Hepatocyte (in vitro differentiated cells): ENCODE measurements around the gene LMTK2. TPM values are rescaled to one million over a fixed set of nuclear protein-coding genes. Genes with fewer than 3 reads are reported as not detected.

Experiments used
- DNase-seq: peaks from one replicate; pipeline ENCODE4 v3.0.0-alpha.2; 2016; ENCODE audit warnings: low spot score
- H2AFZ ChIP-seq: fragments of 200-600 bp; sonication (generic); 2 replicates; pipeline ENCODE4 v1.6.0; 2016; ENCODE audit warnings: antibody characterized with exemption, mild to moderate bottlenecking
- H3K27ac ChIP-seq: fragments of 200-600 bp; sonication (generic); 2 replicates; pipeline ENCODE4 v1.5.1; 2016; ENCODE audit warnings: mild to moderate bottlenecking
- H3K27me3 ChIP-seq: fragments of 200-600 bp; sonication (generic); 2 replicates; pipeline ENCODE4 v1.6.1; 2016
- H3K36me3 ChIP-seq: fragments of 200-600 bp; sonication (generic); replicated peaks from 2 replicates; pipeline ENCODE4 v1.5.1; 2016; ENCODE audit warnings: low read depth; ENCODE audit not compliant: insufficient read depth
- H3K4me1 ChIP-seq: fragments of 200-600 bp; sonication (generic); 2 replicates; pipeline ENCODE4 v1.5.1; 2016; ENCODE audit warnings: mild to moderate bottlenecking, moderate library complexity; ENCODE audit not compliant: insufficient read depth
- H3K4me2 ChIP-seq: fragments of 200-600 bp; sonication (generic); 2 replicates; pipeline ENCODE4 v1.6.0; 2016
- H3K4me3 ChIP-seq: fragments of 200-600 bp; sonication (generic); 2 replicates; pipeline ENCODE4 v1.5.1; 2016; ENCODE audit warnings: mild to moderate bottlenecking
- H3K79me2 ChIP-seq: fragments of 200-600 bp; sonication (generic); 2 replicates; pipeline ENCODE4 v1.6.0; 2017; ENCODE audit warnings: mild to moderate bottlenecking
- H3K9me2 ChIP-seq: fragments of 200-600 bp; sonication (generic); replicated peaks from 2 replicates; pipeline ENCODE4 v1.6.0; 2017; ENCODE audit warnings: mild to moderate bottlenecking; ENCODE audit not compliant: insufficient read depth
- H3K9me3 ChIP-seq: fragments of 200-600 bp; sonication (generic); 2 replicates; pipeline ENCODE4 v1.5.1; 2016; ENCODE audit warnings: low read depth, mild to moderate bottlenecking
- H4K20me1 ChIP-seq: fragments of 200-600 bp; sonication (generic); 2 replicates; pipeline ENCODE4 v1.6.0; 2016; ENCODE audit warnings: mild to moderate bottlenecking; ENCODE audit not compliant: insufficient read depth, poor library complexity, severe bottlenecking
- EZH2 ChIP-seq: fragments of 200-600 bp; sonication (generic); IDR thresholded peaks from 2 replicates; pipeline ENCODE4 v1.6.1; 2016; ENCODE audit warnings: antibody characterized with exemption, mild to moderate bottlenecking, borderline replicate concordance
- EZH2phosphoT487 ChIP-seq: fragments of 200-600 bp; sonication (generic); IDR thresholded peaks from one replicate; pipeline ENCODE4 v1.6.1; 2018; ENCODE audit warnings: antibody characterized with exemption, mild to moderate bottlenecking, low read depth, moderate library complexity; ENCODE audit not compliant: unreplicated experiment, severe bottlenecking
- WGBS: methylation state at CpG from one replicate; pipeline ENCODE4 v1.1.6; 2016; ENCODE audit warnings: low lambda C conversion rate; ENCODE audit errors: missing lambda C conversion rate; 5-methylcytosine and 5-hydroxymethylcytosine counted together
- polyA plus RNA-seq: library from polyadenylated mRNA; unstranded; fragments of >200 nt; fragmentation: Nextera tagmentation; extraction: Ambion mirVana; gene quantifications from 2 replicates; pipeline ENCODE4 v1.2.1, GENCODE V29; 2016
- total RNA-seq: library from RNA; depleted of rRNA; stranded (reverse); fragments of >200 nt; gene quantifications from 2 replicates; pipeline ENCODE4 v1.2.3, GENCODE V29; 2014
- TF ChIP-seq, protein P1 (sequence below): fragments of 200-600 bp; sonication (generic); IDR thresholded peaks from 2 replicates; pipeline ENCODE4 v1.5.1; 2016; ENCODE audit warnings: antibody characterized with exemption, mild to moderate bottlenecking; ENCODE audit not compliant: poor library complexity

The LMTK2 gene
- total and polyA plus RNA-seq, 2 experiments from 2014 or later: 5.0 to 13.1 TPM

DNA sequence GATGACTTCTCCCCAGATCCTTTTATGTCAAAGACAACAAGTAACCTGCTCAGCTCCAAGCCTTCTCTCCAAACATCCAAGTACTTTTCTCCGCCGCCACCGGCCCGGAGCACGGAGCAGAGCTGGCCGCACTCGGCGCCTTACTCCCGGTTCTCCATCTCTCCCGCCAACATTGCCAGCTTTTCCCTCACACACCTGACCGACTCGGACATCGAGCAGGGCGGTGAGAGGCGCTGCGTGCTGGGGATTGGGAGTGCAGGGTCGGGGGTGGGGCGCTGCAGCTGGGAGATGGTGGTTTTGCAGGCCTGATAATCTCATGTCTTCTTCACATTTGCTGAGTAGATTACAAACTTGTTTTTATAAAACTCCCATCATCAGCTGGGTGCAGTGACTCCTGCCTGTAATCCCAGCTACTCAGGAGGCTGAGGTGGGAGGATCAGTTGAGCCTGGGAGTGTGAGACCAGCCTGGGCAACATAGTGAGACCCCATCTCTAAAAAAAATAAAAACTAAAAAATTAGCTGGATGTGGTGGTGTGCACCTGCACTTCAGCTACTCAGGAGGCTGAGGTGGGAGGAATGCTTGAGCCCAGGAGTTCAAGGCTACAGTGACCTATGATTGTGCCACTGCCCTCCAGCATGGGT lies 97.4 kb downstream of the LMTK2 start:
- Histone ChIP-seq H3K27ac (no peak overlapping the region), H3K27me3 (no peaks in the 10 kb centered on the region), H2AFZ (no peak overlapping the region), H3K4me2 (no peak overlapping the region), H3K79me2 (peaks cover 10% of the 10 kb centered on the region), H3K4me1 (no peaks in the 10 kb centered on the region), H3K4me3 (no peak overlapping the region), H3K9me3 (no peaks in the 10 kb centered on the region), H3K36me3 (no peaks in the 10 kb centered on the region), H4K20me1 (no peaks in the 10 kb centered on the region), H3K9me2 (no peaks in the 10 kb centered on the region)
- 97% methylated on average over 18 of the region's 18 CpGs for WGBS
- DNase-seq: no peak
- no peak for TF ChIP-seq EZH2phosphoT487

DNA sequence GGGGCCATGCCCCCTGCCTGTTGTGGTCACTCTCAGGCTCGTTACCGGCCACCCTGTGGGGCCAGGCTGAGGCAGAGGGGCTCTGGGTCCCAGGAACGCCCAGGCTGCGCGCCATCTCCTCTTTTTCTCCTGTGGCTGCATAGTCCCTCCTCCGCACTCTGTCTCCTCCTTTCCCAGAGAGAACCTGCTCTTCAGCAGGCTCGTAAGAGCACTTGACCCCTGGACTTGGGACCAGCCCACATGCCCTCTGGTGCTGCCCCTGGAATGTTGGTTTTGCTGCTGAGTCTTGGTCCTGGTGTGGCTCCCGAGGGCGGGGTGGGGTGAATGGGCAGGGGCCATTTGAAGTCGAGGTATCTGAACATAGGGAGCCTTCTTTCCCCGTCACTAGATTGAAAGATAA lies 98.0 kb downstream of the LMTK2 start:
- no peak for DNase-seq
- H3K27ac ChIP-seq: no peak overlapping the region
- H3K9me3 ChIP-seq: no peaks in the 10 kb centered on the region
- no peaks in the 10 kb centered on the region for H3K9me2 ChIP-seq
- H3K4me3 ChIP-seq: no peak overlapping the region
- H3K36me3 ChIP-seq: no peaks in the 10 kb centered on the region
- 82% methylated on average over 11 of the region's 11 CpGs for WGBS
- H2AFZ ChIP-seq: no peak overlapping the region
- H4K20me1 ChIP-seq: no peaks in the 10 kb centered on the region
- H3K27me3 ChIP-seq: no peaks in the 10 kb centered on the region
- peaks cover 4% of the 10 kb centered on the region for H3K79me2 ChIP-seq
- TF ChIP-seq EZH2 (no peak), EZH2phosphoT487 (no peak)
- TF ChIP-seq, protein P1, sequence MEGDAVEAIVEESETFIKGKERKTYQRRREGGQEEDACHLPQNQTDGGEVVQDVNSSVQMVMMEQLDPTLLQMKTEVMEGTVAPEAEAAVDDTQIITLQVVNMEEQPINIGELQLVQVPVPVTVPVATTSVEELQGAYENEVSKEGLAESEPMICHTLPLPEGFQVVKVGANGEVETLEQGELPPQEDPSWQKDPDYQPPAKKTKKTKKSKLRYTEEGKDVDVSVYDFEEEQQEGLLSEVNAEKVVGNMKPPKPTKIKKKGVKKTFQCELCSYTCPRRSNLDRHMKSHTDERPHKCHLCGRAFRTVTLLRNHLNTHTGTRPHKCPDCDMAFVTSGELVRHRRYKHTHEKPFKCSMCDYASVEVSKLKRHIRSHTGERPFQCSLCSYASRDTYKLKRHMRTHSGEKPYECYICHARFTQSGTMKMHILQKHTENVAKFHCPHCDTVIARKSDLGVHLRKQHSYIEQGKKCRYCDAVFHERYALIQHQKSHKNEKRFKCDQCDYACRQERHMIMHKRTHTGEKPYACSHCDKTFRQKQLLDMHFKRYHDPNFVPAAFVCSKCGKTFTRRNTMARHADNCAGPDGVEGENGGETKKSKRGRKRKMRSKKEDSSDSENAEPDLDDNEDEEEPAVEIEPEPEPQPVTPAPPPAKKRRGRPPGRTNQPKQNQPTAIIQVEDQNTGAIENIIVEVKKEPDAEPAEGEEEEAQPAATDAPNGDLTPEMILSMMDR: no peak
- no peaks in the 10 kb centered on the region for H3K4me1 ChIP-seq
- no peak overlapping the region for H3K4me2 ChIP-seq

DNA sequence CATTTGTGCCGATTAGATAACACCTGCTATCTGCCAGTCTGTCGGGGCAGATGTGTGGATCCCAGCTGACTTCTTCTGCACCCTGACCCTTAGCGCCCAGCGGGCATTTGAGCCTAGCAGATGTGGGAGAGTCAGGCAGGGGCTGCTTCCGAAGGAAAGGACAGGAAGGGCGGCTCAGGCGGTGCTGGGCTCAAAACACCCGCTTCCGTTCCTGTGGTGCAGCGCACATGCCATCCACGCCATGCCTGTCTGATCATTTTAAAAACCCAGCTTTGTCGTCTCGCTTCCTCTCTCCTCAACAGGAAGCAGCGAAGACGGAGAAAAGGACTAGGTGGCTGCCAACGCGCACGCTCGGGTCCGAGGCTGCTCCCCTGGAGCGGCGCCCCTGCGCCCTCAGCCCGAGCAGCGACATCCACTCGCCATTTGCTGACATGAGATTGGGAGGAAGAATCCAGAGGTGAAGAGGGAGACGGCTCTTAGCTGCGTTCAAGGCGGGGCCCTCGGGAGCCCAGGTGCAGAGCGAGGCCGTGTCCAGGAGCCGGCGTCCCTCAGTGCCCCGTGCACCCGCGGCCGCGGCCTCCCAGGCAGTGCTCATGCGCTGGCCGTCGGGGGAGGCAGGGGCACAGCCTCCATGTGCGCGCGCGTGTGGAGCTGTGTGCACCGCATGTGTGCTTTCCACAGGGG lies 98.6 kb downstream of the LMTK2 start:
- H3K27ac ChIP-seq: no peak overlapping the region
- H3K4me3 ChIP-seq: no peak overlapping the region
- no peaks in the 10 kb centered on the region for H3K36me3 ChIP-seq
- no peaks in the 10 kb centered on the region for H4K20me1 ChIP-seq
- H3K9me2 ChIP-seq: no peaks in the 10 kb centered on the region
- no peaks in the 10 kb centered on the region for H3K4me1 ChIP-seq
- no peaks in the 10 kb centered on the region for H3K9me3 ChIP-seq
- DNase-seq: no peak
- peaks cover 3% of the 10 kb centered on the region for H3K79me2 ChIP-seq
- TF ChIP-seq EZH2phosphoT487 (no peak), EZH2 (no peak)
- TF ChIP-seq, protein P1: no peak
- 98% methylated on average over 40 of the region's 47 CpGs for WGBS
- no peaks in the 10 kb centered on the region for H3K27me3 ChIP-seq
- H2AFZ ChIP-seq: no peak overlapping the region
- H3K4me2 ChIP-seq: no peak overlapping the region

DNA sequence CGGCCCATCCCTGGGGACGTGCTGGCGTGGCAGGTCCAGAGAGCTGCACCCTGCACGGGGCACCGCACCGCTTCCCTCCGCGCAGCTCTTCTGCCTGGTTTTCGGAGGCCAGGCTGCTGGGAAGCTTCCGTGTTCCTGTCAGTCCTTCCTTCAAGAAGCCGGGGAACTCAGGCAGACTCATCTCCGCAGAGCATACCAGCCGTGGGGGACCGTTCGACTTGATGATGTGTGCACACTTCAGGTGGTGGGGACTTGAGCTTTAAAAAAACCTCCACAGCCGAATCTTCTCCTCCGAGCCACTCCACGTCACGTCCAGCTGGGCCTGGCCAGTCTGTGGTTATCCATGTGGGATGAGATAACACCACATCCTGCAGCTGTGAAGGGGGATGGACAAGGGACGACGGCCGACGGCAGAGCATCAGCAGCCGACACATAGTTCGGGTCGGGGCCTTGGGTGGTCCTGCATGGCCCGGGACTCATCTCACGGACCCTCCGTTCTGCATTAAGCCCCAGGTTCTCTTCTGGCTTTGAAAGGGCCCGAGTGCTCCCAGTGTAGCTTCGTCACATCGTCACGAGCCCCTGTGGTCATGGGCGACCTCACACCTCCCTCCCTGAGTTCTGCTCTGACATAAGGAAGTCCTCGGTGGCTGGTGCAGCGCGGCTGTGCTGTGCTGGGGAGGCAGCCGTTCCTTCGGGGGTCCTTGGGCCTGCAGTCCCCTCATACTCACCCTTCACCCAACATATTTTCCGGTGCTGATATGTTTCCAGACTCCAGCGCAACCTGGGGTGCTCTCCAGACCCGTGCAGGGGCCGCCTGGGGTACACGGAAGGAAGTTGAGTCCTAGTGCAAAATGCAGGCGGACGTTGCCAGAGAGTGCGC lies 100.0 kb downstream of the LMTK2 start:
- H2AFZ ChIP-seq: no peak overlapping the region
- no peaks in the 10 kb centered on the region for H4K20me1 ChIP-seq
- no peak overlapping the region for H3K27ac ChIP-seq
- H3K4me1 ChIP-seq: no peaks in the 10 kb centered on the region
- no peak overlapping the region for H3K4me3 ChIP-seq
- H3K36me3 ChIP-seq: no peaks in the 10 kb centered on the region
- no peaks in the 10 kb centered on the region for H3K79me2 ChIP-seq
- H3K27me3 ChIP-seq: no peaks in the 10 kb centered on the region
- WGBS: 96% methylated on average over 47 of the region's 47 CpGs
- H3K9me2 ChIP-seq: no peaks in the 10 kb centered on the region
- H3K9me3 ChIP-seq: no peaks in the 10 kb centered on the region
- H3K4me2 ChIP-seq: no peak overlapping the region
- TF ChIP-seq, protein P1: no peak
- DNase-seq: no peak
